ENCODE results near the gene IGFLR1.
"Not testable (repeated sequence)": the region's sequence is repeated elsewhere in the genome, so short reads cannot be mapped to it uniquely, and the experiment has no call there.

IGFLR1 gene

DNA sequence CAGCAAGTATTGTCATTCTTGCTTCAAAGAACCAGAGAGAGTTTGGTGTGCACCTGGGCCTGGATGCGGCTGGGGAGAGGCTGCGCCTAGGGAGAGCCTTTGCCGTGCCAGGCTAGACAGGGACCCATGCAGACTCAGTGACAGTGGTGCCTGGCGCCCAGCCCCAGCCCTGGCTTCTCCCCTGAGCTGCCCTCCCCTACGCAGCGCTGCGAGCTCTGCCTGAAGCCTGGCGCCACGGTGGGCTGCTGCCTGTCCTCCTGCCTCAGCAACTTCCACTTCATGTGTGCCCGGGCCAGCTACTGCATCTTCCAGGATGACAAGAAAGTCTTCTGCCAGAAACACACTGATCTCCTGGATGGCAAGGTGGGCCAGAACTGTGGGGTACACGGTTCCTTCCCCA, 12.5 kb downstream of the IGFLR1 start:
- H3K4me1 ChIP-seq (ENCODE audit: control insufficient read depth, insufficient read depth, low read length): no peaks in the 10 kb centered on the region; the same call in 1 of the 2 replicates
- no CpG with 5 or more reads among the region's 11 CpGs for WGBS (ENCODE audit: insufficient coverage, insufficient read length)
- H3K27ac ChIP-seq (ENCODE audit: low read length): no peak overlapping the region
- no peaks in the 10 kb centered on the region for H3K27me3 ChIP-seq (ENCODE audit: control insufficient read depth, insufficient read depth, low read length)
- no peak for DNase-seq (ENCODE audit: low read depth, low spot score)
- H3K36me3 ChIP-seq (ENCODE audit: control insufficient read depth, insufficient read depth, low read length): peaks cover 63% of the 10 kb centered on the region
- H3K9me3 ChIP-seq (ENCODE audit: control insufficient read depth, insufficient read depth, low read length): no peaks in the 10 kb centered on the region
- no peak overlapping the region for H3K4me3 ChIP-seq (ENCODE audit: low read length)

DNA sequence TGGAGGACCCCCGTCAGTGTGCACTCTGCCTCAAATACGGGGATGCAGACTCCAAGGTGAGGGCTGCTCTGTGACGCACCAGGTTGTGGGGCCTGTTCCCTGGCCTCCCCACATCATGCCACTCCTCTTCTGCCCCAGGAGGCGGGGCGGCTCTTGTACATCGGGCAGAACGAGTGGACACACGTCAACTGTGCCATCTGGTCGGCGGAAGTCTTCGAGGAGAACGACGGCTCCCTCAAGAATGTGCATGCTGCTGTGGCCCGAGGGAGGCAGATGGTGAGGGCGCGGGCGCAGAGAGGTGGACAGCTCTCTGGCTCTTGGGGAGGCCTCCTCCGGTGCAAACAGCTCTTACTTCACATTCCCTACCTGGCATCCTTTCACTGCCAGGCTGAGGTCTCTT, 13.2 kb downstream of the IGFLR1 start:
- H3K4me1 ChIP-seq (ENCODE audit: control insufficient read depth, insufficient read depth, low read length): no peaks in the 10 kb centered on the region; the same call in 1 of the 2 replicates
- no CpG with 5 or more reads among the region's 18 CpGs for WGBS (ENCODE audit: insufficient coverage, insufficient read length)
- no peaks in the 10 kb centered on the region for H3K9me3 ChIP-seq (ENCODE audit: control insufficient read depth, insufficient read depth, low read length)
- H3K27me3 ChIP-seq (ENCODE audit: control insufficient read depth, insufficient read depth, low read length): no peaks in the 10 kb centered on the region
- H3K36me3 ChIP-seq (ENCODE audit: control insufficient read depth, insufficient read depth, low read length): peaks cover 64% of the 10 kb centered on the region
- H3K4me3 ChIP-seq (ENCODE audit: low read length): no peak overlapping the region
- H3K27ac ChIP-seq (ENCODE audit: low read length): no peak overlapping the region
- DNase-seq (ENCODE audit: low read depth, low spot score): no peak

DNA sequence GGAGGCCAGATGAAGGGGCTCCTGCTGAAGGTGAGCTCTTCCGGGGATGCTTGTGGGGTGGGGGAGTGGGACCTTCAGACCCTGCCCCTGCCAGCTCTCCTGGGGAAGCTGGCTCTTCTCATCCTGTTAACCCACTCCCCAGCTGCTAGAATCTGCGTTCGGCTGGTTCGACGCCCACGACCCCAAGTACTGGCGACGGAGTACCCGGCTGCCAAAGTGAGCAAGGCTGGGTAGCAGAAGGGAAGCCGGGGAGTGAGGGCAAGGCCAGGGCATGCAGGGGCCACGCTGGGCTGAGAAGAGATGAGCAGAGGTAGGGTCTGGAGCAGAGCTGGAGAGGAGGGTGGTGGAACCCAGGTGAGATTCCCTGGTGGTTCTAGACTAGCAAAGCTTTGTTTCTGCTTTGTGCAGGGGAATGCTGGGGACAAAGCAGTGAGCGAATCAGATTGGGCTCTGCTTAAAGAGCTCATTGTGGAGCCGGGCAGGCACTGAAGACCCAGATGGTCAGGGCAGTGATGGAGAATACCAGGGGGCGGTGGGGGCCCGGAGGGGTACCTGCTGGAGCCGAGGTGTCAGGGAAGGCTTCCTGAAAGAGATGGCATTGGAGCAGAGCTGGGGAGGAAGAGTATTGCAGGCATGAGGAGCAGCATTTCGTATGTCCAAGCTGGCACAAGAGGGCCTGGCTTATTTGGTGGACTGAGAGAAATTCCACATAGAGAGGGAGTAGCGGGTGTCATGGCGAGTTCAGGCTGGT, 14.1 kb downstream of the IGFLR1 start:
- Histone ChIP-seq H3K4me1 (ENCODE audit: control insufficient read depth, insufficient read depth, low read length) (no peaks in the 10 kb centered on the region; the same call in 1 of the 2 replicates), H3K27me3 (ENCODE audit: control insufficient read depth, insufficient read depth, low read length) (no peaks in the 10 kb centered on the region), H3K36me3 (ENCODE audit: control insufficient read depth, insufficient read depth, low read length) (peaks cover 64% of the 10 kb centered on the region), H3K27ac (ENCODE audit: low read length) (no peak overlapping the region), H3K9me3 (ENCODE audit: control insufficient read depth, insufficient read depth, low read length) (no peaks in the 10 kb centered on the region), H3K4me3 (ENCODE audit: low read length) (no peak overlapping the region)
- DNase-seq (ENCODE audit: low read depth, low spot score): no peak
- WGBS (ENCODE audit: insufficient coverage, insufficient read length): no CpG with 5 or more reads among the region's 19 CpGs

DNA sequence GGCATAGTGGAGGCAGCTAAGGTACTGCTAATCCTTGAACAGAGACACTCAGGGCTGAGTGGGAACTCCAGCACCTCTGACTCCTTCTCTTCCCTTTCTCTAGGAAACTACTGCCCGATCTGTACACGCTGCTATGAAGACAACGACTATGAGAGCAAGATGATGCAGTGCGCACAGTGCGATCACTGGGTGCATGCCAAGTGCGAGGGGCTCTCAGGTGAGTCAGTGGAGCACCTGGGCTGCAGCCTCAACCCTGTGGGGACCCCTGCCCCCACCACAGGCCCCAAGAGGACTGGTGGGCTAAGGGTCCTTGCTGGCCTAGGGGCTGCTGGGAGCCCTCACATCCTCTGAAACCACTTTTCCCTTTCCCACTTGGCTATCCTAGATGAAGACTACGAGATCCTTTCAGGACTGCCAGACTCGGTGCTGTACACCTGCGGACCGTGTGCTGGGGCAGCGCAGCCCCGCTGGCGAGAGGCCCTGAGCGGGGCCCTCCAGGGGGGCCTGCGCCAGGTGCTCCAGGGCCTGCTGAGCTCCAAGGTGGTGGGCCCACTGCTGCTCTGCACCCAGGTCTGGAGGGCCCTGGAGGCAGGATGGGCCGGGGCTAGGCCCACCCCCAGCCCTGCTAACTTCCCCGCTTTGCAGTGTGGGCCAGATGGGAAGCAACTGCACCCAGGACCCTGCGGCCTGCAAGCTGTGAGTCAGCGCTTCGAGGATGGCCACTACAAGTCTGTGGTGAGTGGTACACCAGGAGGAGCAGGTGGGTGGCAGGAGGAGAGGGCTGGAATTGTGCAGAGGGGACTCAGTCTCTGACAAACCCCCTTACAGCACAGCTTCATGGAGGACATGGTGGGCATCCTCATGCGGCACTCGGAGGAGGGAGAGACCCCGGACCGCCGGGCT, 14.9 kb downstream of the IGFLR1 start:
- DNase-seq (ENCODE audit: low read depth, low spot score): no peak
- no CpG with 5 or more reads among the region's 25 CpGs for WGBS (ENCODE audit: insufficient coverage, insufficient read length)
- no peak overlapping the region for H3K4me3 ChIP-seq (ENCODE audit: low read length)
- H3K27me3 ChIP-seq (ENCODE audit: control insufficient read depth, insufficient read depth, low read length): no peaks in the 10 kb centered on the region
- H3K9me3 ChIP-seq (ENCODE audit: control insufficient read depth, insufficient read depth, low read length): no peaks in the 10 kb centered on the region
- no peak overlapping the region for H3K27ac ChIP-seq (ENCODE audit: low read length)
- H3K4me1 ChIP-seq (ENCODE audit: control insufficient read depth, insufficient read depth, low read length): no peaks in the 10 kb centered on the region
- H3K36me3 ChIP-seq (ENCODE audit: control insufficient read depth, insufficient read depth, low read length): peaks cover 68% of the 10 kb centered on the region

DNA sequence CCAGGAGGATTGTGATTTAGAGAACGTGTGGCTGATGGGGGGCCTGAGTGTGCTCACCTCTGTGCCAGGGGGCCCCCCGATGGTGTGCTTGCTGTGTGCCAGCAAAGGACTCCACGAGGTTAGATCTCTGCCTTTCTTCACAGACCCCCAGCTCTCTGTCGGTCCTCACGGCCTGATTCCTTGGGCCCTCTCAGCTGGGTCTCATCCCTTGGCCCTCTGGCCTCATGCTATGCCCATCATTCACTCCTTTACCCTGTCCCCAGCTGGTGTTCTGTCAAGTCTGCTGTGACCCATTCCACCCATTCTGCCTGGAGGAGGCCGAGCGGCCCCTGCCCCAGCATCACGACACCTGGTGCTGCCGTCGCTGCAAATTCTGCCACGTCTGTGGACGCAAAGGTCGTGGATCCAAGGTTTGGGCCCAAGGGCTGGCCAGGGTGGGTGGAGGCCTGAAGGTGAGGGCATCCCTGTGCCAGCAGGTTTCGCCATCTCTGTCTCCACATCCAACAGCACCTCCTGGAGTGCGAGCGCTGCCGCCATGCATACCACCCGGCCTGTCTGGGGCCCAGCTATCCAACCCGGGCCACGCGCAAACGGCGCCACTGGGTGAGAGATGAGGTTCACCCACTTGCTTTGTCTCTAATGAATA, 16.9 kb downstream of the IGFLR1 start:
- no peak for DNase-seq (ENCODE audit: low read depth, low spot score)
- Histone ChIP-seq H3K27me3 (ENCODE audit: control insufficient read depth, insufficient read depth, low read length) (no peaks in the 10 kb centered on the region), H3K36me3 (ENCODE audit: control insufficient read depth, insufficient read depth, low read length) (peaks cover 68% of the 10 kb centered on the region), H3K27ac (ENCODE audit: low read length) (no peak overlapping the region), H3K4me3 (ENCODE audit: low read length) (no peak overlapping the region), H3K9me3 (ENCODE audit: control insufficient read depth, insufficient read depth, low read length) (no peaks in the 10 kb centered on the region), H3K4me1 (ENCODE audit: control insufficient read depth, insufficient read depth, low read length) (no peaks in the 10 kb centered on the region)
- WGBS (ENCODE audit: insufficient coverage, insufficient read length): no CpG with 5 or more reads among the region's 23 CpGs

DNA sequence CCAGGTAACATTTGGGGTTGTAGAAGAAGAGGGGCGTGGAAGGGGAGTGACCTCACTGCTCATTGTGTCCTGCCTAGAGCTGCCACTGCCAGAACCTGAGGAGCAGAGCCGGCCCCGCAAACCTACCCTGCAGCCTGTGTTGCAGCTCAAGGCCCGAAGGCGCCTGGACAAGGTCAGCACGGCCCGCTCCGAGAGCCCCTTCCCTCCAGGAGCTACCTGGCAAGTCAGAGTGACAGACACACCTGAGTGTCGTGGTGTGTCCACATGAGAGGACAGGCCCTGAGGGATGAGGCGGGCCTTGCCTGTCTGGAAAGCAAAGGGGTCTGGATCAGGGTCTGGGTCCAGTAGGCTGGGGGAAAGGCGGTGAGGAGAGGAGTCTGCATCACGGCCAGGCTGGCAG, 17.7 kb downstream of the IGFLR1 start:
- Histone ChIP-seq H3K27ac (ENCODE audit: low read length) (no peak overlapping the region), H3K36me3 (ENCODE audit: control insufficient read depth, insufficient read depth, low read length) (peaks cover 65% of the 10 kb centered on the region), H3K4me1 (ENCODE audit: control insufficient read depth, insufficient read depth, low read length) (no peaks in the 10 kb centered on the region), H3K27me3 (ENCODE audit: control insufficient read depth, insufficient read depth, low read length) (no peaks in the 10 kb centered on the region), H3K4me3 (ENCODE audit: low read length) (no peak overlapping the region), H3K9me3 (ENCODE audit: control insufficient read depth, insufficient read depth, low read length) (no peaks in the 10 kb centered on the region)
- no CpG with 5 or more reads among the region's 12 CpGs for WGBS (ENCODE audit: insufficient coverage, insufficient read length)
- no peak for DNase-seq (ENCODE audit: low read depth, low spot score)

DNA sequence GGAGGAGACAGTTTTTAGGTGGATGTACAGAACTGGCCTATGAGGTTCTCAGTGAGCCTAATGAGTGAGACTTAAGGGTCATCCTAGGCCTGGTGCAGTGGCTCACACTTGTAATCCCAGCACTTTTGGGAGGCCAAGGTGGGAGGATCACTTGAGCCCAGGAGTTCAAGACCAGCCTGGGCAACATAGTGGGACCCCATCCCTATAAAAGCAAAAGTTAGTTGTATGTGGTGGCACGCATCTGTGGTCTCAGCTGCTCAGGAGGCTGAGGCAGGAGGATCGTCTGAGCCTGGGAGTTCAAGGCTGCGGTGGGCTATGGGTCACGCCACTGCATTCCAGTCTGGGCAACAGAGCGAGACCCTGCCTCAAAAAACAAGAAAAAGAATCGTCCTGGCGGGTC, 18.1 kb downstream of the IGFLR1 start:
- no CpG with 5 or more reads among the region's 7 CpGs for WGBS (ENCODE audit: insufficient coverage, insufficient read length)
- H3K27me3 ChIP-seq (ENCODE audit: control insufficient read depth, insufficient read depth, low read length); H3K9me3 ChIP-seq (ENCODE audit: control insufficient read depth, insufficient read depth, low read length); H3K27ac ChIP-seq (ENCODE audit: low read length); H3K4me3 ChIP-seq (ENCODE audit: low read length); DNase-seq (ENCODE audit: low read depth, low spot score); H3K4me1 ChIP-seq (ENCODE audit: control insufficient read depth, insufficient read depth, low read length): not testable (repeated sequence)
- H3K36me3 ChIP-seq (ENCODE audit: control insufficient read depth, insufficient read depth, low read length): peaks cover 61% of the 10 kb centered on the region

DNA sequence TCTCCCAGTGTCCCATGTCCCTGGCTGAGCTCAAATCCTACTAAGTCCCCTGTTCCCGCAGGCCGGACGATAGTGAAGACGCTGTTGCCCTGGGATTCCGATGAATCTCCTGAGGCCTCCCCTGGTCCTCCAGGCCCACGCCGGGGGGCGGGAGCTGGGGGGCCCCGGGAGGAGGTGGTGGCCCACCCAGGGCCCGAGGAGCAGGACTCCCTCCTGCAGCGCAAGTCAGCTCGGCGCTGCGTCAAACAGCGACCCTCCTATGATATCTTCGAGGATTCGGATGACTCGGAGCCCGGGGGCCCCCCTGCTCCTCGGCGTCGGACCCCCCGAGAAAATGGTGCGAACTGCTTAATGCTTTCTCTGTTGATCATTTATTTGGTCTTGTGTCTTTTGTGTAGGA, 18.6 kb downstream of the IGFLR1 start:
- Histone ChIP-seq H3K4me3 (ENCODE audit: low read length) (no peak overlapping the region), H3K4me1 (ENCODE audit: control insufficient read depth, insufficient read depth, low read length) (no peaks in the 10 kb centered on the region), H3K27me3 (ENCODE audit: control insufficient read depth, insufficient read depth, low read length) (no peaks in the 10 kb centered on the region), H3K27ac (ENCODE audit: low read length) (no peak overlapping the region), H3K36me3 (ENCODE audit: control insufficient read depth, insufficient read depth, low read length) (peaks cover 56% of the 10 kb centered on the region), H3K9me3 (ENCODE audit: control insufficient read depth, insufficient read depth, low read length) (no peaks in the 10 kb centered on the region)
- no peak for DNase-seq (ENCODE audit: low read depth, low spot score)
- WGBS (ENCODE audit: insufficient coverage, insufficient read length): no CpG with 5 or more reads among the region's 24 CpGs

DNA sequence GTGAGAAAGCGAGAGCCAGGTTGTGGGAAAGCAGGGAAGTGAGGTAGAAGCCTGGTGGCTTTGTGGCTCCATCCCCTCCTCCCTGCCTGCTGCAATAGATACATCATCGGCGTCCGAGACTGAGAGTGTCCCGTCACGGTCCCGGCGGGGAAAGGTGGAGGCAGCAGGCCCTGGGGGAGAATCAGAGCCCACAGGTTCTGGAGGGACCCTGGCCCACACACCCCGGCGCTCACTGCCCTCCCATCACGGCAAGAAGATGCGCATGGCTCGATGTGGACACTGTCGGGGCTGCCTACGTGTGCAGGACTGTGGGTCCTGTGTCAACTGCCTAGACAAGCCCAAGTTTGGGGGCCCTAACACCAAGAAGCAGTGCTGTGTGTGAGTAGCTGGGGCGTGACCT, 19.4 kb downstream of the IGFLR1 start:
- Histone ChIP-seq H3K9me3 (ENCODE audit: control insufficient read depth, insufficient read depth, low read length) (no peaks in the 10 kb centered on the region), H3K36me3 (ENCODE audit: control insufficient read depth, insufficient read depth, low read length) (peaks cover 56% of the 10 kb centered on the region), H3K27me3 (ENCODE audit: control insufficient read depth, insufficient read depth, low read length) (no peaks in the 10 kb centered on the region), H3K27ac (ENCODE audit: low read length) (no peak overlapping the region), H3K4me1 (ENCODE audit: control insufficient read depth, insufficient read depth, low read length) (no peaks in the 10 kb centered on the region; the same call in 1 of the 2 replicates), H3K4me3 (ENCODE audit: low read length) (no peak overlapping the region)
- no CpG with 5 or more reads among the region's 16 CpGs for WGBS (ENCODE audit: insufficient coverage, insufficient read length)
- no peak for DNase-seq (ENCODE audit: low read depth, low spot score)

DNA sequence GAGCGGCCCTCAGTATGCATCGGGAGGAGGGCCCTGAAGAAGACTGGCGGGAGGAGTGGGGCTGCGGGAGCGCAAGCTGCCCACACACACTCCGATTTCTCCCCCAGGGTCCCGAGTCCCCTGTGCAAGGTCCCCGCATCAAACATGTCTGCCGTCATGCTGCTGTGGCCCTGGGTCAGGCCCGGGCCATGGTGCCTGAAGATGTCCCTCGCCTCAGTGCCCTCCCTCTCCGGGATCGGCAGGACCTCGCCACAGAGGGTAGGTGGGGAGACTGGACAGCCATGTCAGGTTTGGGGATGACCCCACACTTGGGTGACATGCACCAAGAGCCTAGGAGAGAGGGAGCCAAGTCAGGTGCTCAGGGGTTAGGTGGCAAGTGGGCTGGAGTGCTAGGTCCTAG, 19.8 kb downstream of the IGFLR1 start:
- no CpG with 5 or more reads among the region's 14 CpGs for WGBS (ENCODE audit: insufficient coverage, insufficient read length)
- H3K36me3 ChIP-seq (ENCODE audit: control insufficient read depth, insufficient read depth, low read length): peaks cover 54% of the 10 kb centered on the region

More for the DNA sequence above, 19.8 kb downstream of the IGFLR1 start:
- Histone ChIP-seq H3K4me1 (ENCODE audit: control insufficient read depth, insufficient read depth, low read length) (no peaks in the 10 kb centered on the region; the same call in 1 of the 2 replicates), H3K27me3 (ENCODE audit: control insufficient read depth, insufficient read depth, low read length) (no peaks in the 10 kb centered on the region), H3K9me3 (ENCODE audit: control insufficient read depth, insufficient read depth, low read length) (no peaks in the 10 kb centered on the region), H3K4me3 (ENCODE audit: low read length) (no peak overlapping the region), H3K27ac (ENCODE audit: low read length) (no peak overlapping the region)
- no peak for DNase-seq (ENCODE audit: low read depth, low spot score)

Data from iPS DF 6.9 (cell line).